ENCODE data around the gene RBFA. TPM values are rescaled to one million over a fixed set of nuclear protein-coding genes. Genes with fewer than 3 reads are reported as not detected.

The RBFA gene
- total and polyA plus RNA-seq, 11 donors = 15.5 to 32.2 (median 21.6) TPM

DNA sequence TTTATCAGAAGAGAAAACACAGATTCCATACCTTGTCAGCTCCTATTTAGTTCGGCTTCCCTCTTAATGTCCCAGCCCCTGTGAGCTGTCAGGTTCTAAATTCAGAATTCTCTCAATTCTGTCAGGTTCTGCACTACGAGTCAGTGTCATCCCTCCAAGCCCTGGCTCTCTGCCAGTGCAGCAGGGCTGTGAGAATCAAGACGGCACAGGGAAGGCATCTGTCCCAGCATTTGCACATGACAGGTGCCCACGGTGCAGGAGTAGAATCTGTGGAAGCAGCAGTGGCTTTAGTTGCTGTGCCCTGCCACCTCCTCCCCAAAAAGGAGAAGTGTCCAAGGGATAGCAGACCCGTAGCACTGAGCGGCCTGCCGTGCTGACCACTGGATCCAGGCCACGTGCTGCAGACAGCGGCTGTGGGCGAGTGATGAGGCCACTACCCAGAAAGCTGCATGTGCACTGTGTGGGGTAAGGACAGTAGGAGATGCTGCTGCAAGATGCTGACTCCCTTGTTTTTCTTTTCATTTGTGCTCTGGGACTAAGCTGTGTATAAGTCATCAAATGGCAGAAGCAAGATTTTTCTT lies 12.8 kb downstream of the RBFA start:
- TF ChIP-seq, protein P1, sequence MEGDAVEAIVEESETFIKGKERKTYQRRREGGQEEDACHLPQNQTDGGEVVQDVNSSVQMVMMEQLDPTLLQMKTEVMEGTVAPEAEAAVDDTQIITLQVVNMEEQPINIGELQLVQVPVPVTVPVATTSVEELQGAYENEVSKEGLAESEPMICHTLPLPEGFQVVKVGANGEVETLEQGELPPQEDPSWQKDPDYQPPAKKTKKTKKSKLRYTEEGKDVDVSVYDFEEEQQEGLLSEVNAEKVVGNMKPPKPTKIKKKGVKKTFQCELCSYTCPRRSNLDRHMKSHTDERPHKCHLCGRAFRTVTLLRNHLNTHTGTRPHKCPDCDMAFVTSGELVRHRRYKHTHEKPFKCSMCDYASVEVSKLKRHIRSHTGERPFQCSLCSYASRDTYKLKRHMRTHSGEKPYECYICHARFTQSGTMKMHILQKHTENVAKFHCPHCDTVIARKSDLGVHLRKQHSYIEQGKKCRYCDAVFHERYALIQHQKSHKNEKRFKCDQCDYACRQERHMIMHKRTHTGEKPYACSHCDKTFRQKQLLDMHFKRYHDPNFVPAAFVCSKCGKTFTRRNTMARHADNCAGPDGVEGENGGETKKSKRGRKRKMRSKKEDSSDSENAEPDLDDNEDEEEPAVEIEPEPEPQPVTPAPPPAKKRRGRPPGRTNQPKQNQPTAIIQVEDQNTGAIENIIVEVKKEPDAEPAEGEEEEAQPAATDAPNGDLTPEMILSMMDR (IDR thresholded peaks at IDR 0.05) = no peak
- no peak for TF ChIP-seq POLR2A (IDR thresholded peaks at IDR 0.05)
- H3K9me3 ChIP-seq = peaks cover 0 to 10% (median 0%) of the 10 kb centered on the region in 12 donors
- peaks cover 0 to 48% (median 33%) of the 10 kb centered on the region in 9 donors for H3K36me3 ChIP-seq
- WGBS, 4 donors = 77 to 81% (median 79%) methylated on average over 10 of the region's 10 CpGs
- H3K27ac ChIP-seq = no peak overlapping the region
- H3K4me1 ChIP-seq = no peaks in the 10 kb centered on the region
- intact Hi-C loops (cut with DNase I) = no loop called here
- no peak for ATAC-seq
- H3K27me3 ChIP-seq = no peaks in the 10 kb centered on the region
- no peak overlapping the region for H3K4me3 ChIP-seq
- no peak for DNase-seq

DNA sequence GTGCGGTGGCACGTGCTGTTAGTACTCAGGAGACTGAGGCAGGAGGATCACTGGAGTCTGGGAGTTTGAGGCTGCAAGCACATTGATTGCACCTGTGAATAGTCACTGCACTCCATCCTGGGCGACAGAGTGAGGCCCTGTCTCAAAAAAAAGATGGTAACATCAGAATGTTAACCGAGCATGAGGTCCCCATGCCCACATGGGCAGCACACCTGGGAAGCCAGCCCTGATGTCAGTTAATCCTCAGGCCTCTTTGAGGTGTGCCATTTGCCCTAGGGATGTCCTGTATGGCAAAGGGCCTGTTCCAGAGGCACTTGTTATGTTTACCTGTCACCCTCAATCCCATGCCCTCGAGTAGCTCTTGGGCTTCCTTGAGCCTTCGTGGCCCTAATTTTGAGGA lies 16.6 kb downstream of the RBFA start:
- H3K9me3 ChIP-seq = peaks cover 0 to 43% (median 14%) of the 10 kb centered on the region in 12 donors
- no peak overlapping the region for H3K4me3 ChIP-seq
- intact Hi-C loops (cut with DNase I) = no loop called here
- DNase-seq (no peak), ATAC-seq (no peak)
- H3K27me3 ChIP-seq = no peaks in the 10 kb centered on the region
- peaks cover 0 to 31% (median 7%) of the 10 kb centered on the region in 9 donors for H3K36me3 ChIP-seq
- no peak overlapping the region for H3K27ac ChIP-seq
- TF ChIP-seq, protein P1 (IDR thresholded peaks at IDR 0.05) = no peak
- no peak for TF ChIP-seq POLR2A (IDR thresholded peaks at IDR 0.05)
- H3K4me1 ChIP-seq = no peaks in the 10 kb centered on the region
- 97 to 99% (median 98%) methylated on average over 5 to 6 of the region's 6 CpGs for WGBS, 4 donors

DNA sequence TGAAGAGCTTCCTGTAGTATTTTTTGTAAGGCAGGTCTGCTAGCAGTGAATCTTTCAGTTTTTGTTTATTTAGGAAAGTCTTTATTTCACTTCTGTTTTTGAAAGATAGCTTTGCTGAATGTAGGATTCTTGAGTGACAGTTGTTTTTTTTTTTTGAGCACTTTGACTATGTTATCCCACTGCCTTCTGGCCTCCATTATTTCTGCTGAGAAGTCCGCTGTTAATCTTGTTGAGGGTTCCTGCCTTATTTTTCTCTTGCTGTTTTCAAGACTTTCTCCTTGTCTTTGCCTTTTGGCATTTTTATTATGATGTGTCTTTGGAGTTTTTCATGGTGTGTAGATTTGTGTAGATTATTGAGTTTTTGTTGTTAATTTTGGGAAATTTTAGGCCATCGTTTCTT lies 21.9 kb downstream of the RBFA start:
- WGBS, 4 donors = 92 to 98% (median 96%) methylated on average over 2 of the region's 2 CpGs
- no peak overlapping the region for H3K27ac ChIP-seq
- no peaks in the 10 kb centered on the region for H3K27me3 ChIP-seq
- ATAC-seq = no peak
- no peaks in the 10 kb centered on the region for H3K36me3 ChIP-seq
- intact Hi-C loops (cut with DNase I) = no loop called here
- DNase-seq = no peak
- H3K4me1 ChIP-seq = no peaks in the 10 kb centered on the region
- H3K4me3 ChIP-seq = no peak overlapping the region
- TF ChIP-seq, protein P1 (IDR thresholded peaks at IDR 0.05) = no peak
- no peak for TF ChIP-seq POLR2A (IDR thresholded peaks at IDR 0.05)
- H3K9me3 ChIP-seq = peaks cover 0 to 60% (median 27%) of the 10 kb centered on the region in 12 donors

DNA sequence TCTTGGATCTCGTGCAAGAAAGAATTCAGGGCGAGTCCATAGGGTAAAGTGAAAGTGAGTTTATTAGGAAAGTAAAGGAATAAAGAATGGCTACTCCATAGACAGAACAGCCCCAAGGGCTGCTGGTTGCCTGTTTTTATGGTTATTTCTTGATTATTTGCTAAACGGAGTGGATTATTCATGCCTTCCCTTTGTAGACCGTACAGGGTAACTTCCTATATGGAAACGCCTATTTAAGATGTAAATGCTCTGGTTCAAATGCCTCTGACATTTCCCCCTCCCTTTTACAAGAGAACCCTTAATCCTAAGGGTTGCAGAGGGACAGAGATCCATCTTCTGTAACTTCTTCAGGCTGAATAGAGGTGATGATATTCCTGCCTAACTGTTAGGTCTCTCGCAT lies 25.7 kb downstream of the RBFA start:
- no peaks in the 10 kb centered on the region for H3K27me3 ChIP-seq
- H3K4me1 ChIP-seq = no peaks in the 10 kb centered on the region
- 78 to 89% (median 86%) methylated on average over 6 of the region's 6 CpGs for WGBS, 4 donors
- no peak for DNase-seq
- no peak overlapping the region for H3K27ac ChIP-seq
- H3K4me3 ChIP-seq = no peak overlapping the region
- no peaks in the 10 kb centered on the region for H3K36me3 ChIP-seq
- TF ChIP-seq, protein P1 (IDR thresholded peaks at IDR 0.05) = no peak
- no peak for TF ChIP-seq POLR2A (IDR thresholded peaks at IDR 0.05)
- peaks cover 0 to 43% (median 25%) of the 10 kb centered on the region in 12 donors for H3K9me3 ChIP-seq
- intact Hi-C loops (cut with DNase I) = no loop called here
- no peak for ATAC-seq

Data from heart left ventricle (tissue), 16 donors.